Effector memory CD8-positive, alpha-beta T cell (primary cell): ENCODE data around the gene PCDHGA12.

Source experiments
- ATAC-seq: fragments of 150-1000 bp; cut with Tn5 transposase; replicated peaks from 2 replicates; pipeline ENCODE4 v1.10.0; 2021; ENCODE audit warnings: mild to moderate bottlenecking, moderate library complexity
- DNase-seq, 3 experiments: peaks; one replicate each; pipeline ENCODE4 v3.0.0; 2021
- H3K27ac Mint-ChIP-seq, 2 donors: one replicate each; pipeline ENCODE4 v1.8.0; 2022; ENCODE audit warnings: mild to moderate bottlenecking in 2 of 2, mixed read lengths in 2 of 2, moderate library complexity in 2 of 2
- H3K27me3 Mint-ChIP-seq, 2 donors: one replicate each; pipeline ENCODE4 v1.8.0; 2022; ENCODE audit warnings: mixed read lengths in 2 of 2
- H3K36me3 Mint-ChIP-seq: one replicate; pipeline ENCODE4 v1.8.0; 2022; ENCODE audit warnings: mild to moderate bottlenecking, moderate library complexity, mixed read lengths; ENCODE audit not compliant: insufficient read depth
- H3K4me1 Mint-ChIP-seq, 2 donors: one replicate each; pipeline ENCODE4 v1.8.0; 2022; ENCODE audit warnings: low read depth in 2 of 2, mixed read lengths in 2 of 2
- H3K4me3 Mint-ChIP-seq, 2 donors: one replicate each; pipeline ENCODE4 v1.8.0; 2022; ENCODE audit warnings: mild to moderate bottlenecking in 2 of 2, mixed read lengths in 2 of 2, moderate library complexity in 2 of 2
- H3K9me3 Mint-ChIP-seq, 2 donors: one replicate each; pipeline ENCODE4 v1.8.0; 2022; ENCODE audit warnings: mixed read lengths in 2 of 2

PCDHGA12 gene

GRCh38 chr5:141437221-141437620 is 6.9 kb downstream of the PCDHGA12 start:
- no peak overlapping the region for H3K4me3 Mint-ChIP-seq
- peaks cover 2 to 9% of the 10 kb centered on the region in 2 donors for H3K9me3 Mint-ChIP-seq
- no peak for DNase-seq
- peaks cover 0 to 3% of the 10 kb centered on the region in 2 donors for H3K4me1 Mint-ChIP-seq
- no peak overlapping the region for H3K27ac Mint-ChIP-seq
- H3K27me3 Mint-ChIP-seq: peaks cover 19 to 60% of the 10 kb centered on the region in 2 donors
- no peak for ATAC-seq
- no peaks in the 10 kb centered on the region for H3K36me3 Mint-ChIP-seq

- no peak for DNase-seq
- H3K4me3 Mint-ChIP-seq: no peak overlapping the region
Measured at GRCh38 chr5:141439411-141440141, 9.3 kb downstream of the PCDHGA12 start.

GRCh38 chr5:141440341-141440740 is 10.0 kb downstream of the PCDHGA12 start:
- DNase-seq (no peak), ATAC-seq (no peak)
- H3K4me3 Mint-ChIP-seq: no peak overlapping the region
- no peaks in the 10 kb centered on the region for H3K4me1 Mint-ChIP-seq
- H3K27me3 Mint-ChIP-seq: peaks cover 7 to 55% of the 10 kb centered on the region in 2 donors
- no peak overlapping the region for H3K27ac Mint-ChIP-seq
- peaks cover 2 to 6% of the 10 kb centered on the region in 2 donors for H3K9me3 Mint-ChIP-seq
- H3K36me3 Mint-ChIP-seq: no peaks in the 10 kb centered on the region

More at GRCh38 chr5:141439411-141440141, 9.3 kb downstream of the PCDHGA12 start:
- no peak for ATAC-seq
- Mint-ChIP-seq H3K27ac (no peak overlapping the region), H3K36me3 (no peaks in the 10 kb centered on the region), H3K4me1 (no peaks in the 10 kb centered on the region), H3K27me3 (peaks cover 4 to 50% of the 10 kb centered on the region in 2 donors), H3K9me3 (peaks cover 2 to 6% of the 10 kb centered on the region in 2 donors)

GRCh38 chr5:141441571-141442170 is 11.4 kb downstream of the PCDHGA12 start:
- DNase-seq (no peak), ATAC-seq (no peak)
- Mint-ChIP-seq H3K36me3 (no peaks in the 10 kb centered on the region), H3K27me3 (peaks cover 14 to 51% of the 10 kb centered on the region in 2 donors), H3K4me3 (no peak overlapping the region), H3K4me1 (no peaks in the 10 kb centered on the region), H3K9me3 (peaks cover 2 to 6% of the 10 kb centered on the region in 2 donors), H3K27ac (no peak overlapping the region)

GRCh38 chr5:141465351-141465750 is 35.0 kb downstream of the PCDHGA12 start:
- Mint-ChIP-seq H3K4me3 (no peak overlapping the region), H3K27ac (no peak overlapping the region)
- no peak for DNase-seq

GRCh38 chr5:141475625-141476131 is 45.4 kb downstream of the PCDHGA12 start, which contains the start of gene PCDHGC3:
Gene PCDHGC3 (plus strand): TSS chr5:141475966. CDS start chr5:141476117, 151 bp downstream.
- Mint-ChIP-seq H3K36me3 (peaks cover 2% of the 10 kb centered on the region), H3K27ac (no peak within 1 kb of the TSS), H3K9me3 (no peaks in the 10 kb centered on the region), H3K4me1 (peaks cover 18 to 24% of the 10 kb centered on the region in 2 donors), H3K27me3 (peaks cover 74 to 76% of the 10 kb centered on the region in 2 donors), H3K4me3 (peak within 1 kb of the TSS; percentile 78 to 85)
- DNase-seq (no peak), ATAC-seq (peak; percentile 45)

More at GRCh38 chr5:141465351-141465750, 35.0 kb downstream of the PCDHGA12 start:
- no peak for ATAC-seq
- H3K9me3 Mint-ChIP-seq: no peaks in the 10 kb centered on the region
- peaks cover 21 to 26% of the 10 kb centered on the region in 2 donors for H3K27me3 Mint-ChIP-seq
- no peaks in the 10 kb centered on the region for H3K4me1 Mint-ChIP-seq
- H3K36me3 Mint-ChIP-seq: no peaks in the 10 kb centered on the region

GRCh38 chr5:141476132-141476911 is 46.0 kb downstream of the PCDHGA12 start:
- Mint-ChIP-seq H3K27ac (no peak overlapping the region), H3K4me3 (peak overlapping the region; percentile 78 to 85), H3K9me3 (no peaks in the 10 kb centered on the region), H3K36me3 (peaks cover 2% of the 10 kb centered on the region), H3K4me1 (peaks cover 18 to 24% of the 10 kb centered on the region in 2 donors), H3K27me3 (peaks cover 78 to 82% of the 10 kb centered on the region in 2 donors)
- DNase-seq (no peak), ATAC-seq (no peak)

GRCh38 chr5:141477044-141477575 is 46.8 kb downstream of the PCDHGA12 start:
- H3K4me3 Mint-ChIP-seq: peak overlapping the region; percentile 41 to 85
- ATAC-seq (no peak), DNase-seq (no peak)
- H3K27ac Mint-ChIP-seq: no peak overlapping the region
- H3K9me3 Mint-ChIP-seq: no peaks in the 10 kb centered on the region
- peaks cover 18 to 24% of the 10 kb centered on the region in 2 donors for H3K4me1 Mint-ChIP-seq
- H3K36me3 Mint-ChIP-seq: peaks cover 2% of the 10 kb centered on the region
- peaks cover 78 to 89% of the 10 kb centered on the region in 2 donors for H3K27me3 Mint-ChIP-seq

- ATAC-seq (no peak), DNase-seq (no peak)
- H3K9me3 Mint-ChIP-seq: no peaks in the 10 kb centered on the region
- H3K4me1 Mint-ChIP-seq: peaks cover 18 to 24% of the 10 kb centered on the region in 2 donors
- H3K27ac Mint-ChIP-seq: no peak overlapping the region
- peaks cover 85 to 96% of the 10 kb centered on the region in 2 donors for H3K27me3 Mint-ChIP-seq
- peaks cover 2% of the 10 kb centered on the region for H3K36me3 Mint-ChIP-seq
- H3K4me3 Mint-ChIP-seq: peak overlapping the region in 1 of 2 donors; percentile 85
Measured at GRCh38 chr5:141477815-141478214, 47.5 kb downstream of the PCDHGA12 start.

GRCh38 chr5:141478321-141478945 is 48.1 kb downstream of the PCDHGA12 start:
- Mint-ChIP-seq H3K4me1 (peaks cover 18 to 24% of the 10 kb centered on the region in 2 donors), H3K27ac (no peak overlapping the region), H3K4me3 (peak overlapping the region in 1 of 2 donors; percentile 12), H3K36me3 (peaks cover 2% of the 10 kb centered on the region), H3K27me3 (peaks cover 89 to 99% of the 10 kb centered on the region in 2 donors), H3K9me3 (no peaks in the 10 kb centered on the region)
- DNase-seq (no peak), ATAC-seq (no peak)

GRCh38 chr5:141479776-141480175 is 49.5 kb downstream of the PCDHGA12 start:
- H3K9me3 Mint-ChIP-seq: no peaks in the 10 kb centered on the region
- peaks cover 24 to 26% of the 10 kb centered on the region in 2 donors for H3K4me1 Mint-ChIP-seq
- H3K4me3 Mint-ChIP-seq: no peak overlapping the region
- peaks cover 2% of the 10 kb centered on the region for H3K36me3 Mint-ChIP-seq
- DNase-seq: no peak
- no peak overlapping the region for H3K27ac Mint-ChIP-seq
- peaks cover 90 to 99% of the 10 kb centered on the region in 2 donors for H3K27me3 Mint-ChIP-seq
- ATAC-seq: no peak
